Mucosa of rectum (tissue), 2 donors: ENCODE results near the gene RFX7.
A peak's percentile ranks its signal among the peaks of the same experiment; 100 is the strongest.

ENCODE experiments used
- H3K27ac ChIP-seq, 2 donors: one replicate each; pipeline ENCODE4 v1.7.0; 2013; ENCODE audit warnings: inconsistent platforms in 2 of 2, low read depth in 2 of 2, low read length in 2 of 2
- H3K27me3 ChIP-seq, 2 donors: one replicate each; pipeline ENCODE4 v1.7.0; 2013; ENCODE audit warnings: low read length in 2 of 2; ENCODE audit not compliant: control insufficient read depth in 2 of 2, insufficient read depth in 2 of 2
- H3K36me3 ChIP-seq, 2 donors: one replicate each; pipeline ENCODE4 v1.7.0; 2013; ENCODE audit warnings: low read length in 2 of 2; ENCODE audit not compliant: control insufficient read depth in 2 of 2, insufficient read depth in 2 of 2
- H3K4me1 ChIP-seq, 2 donors: one replicate each; pipeline ENCODE4 v1.7.0; 2013; ENCODE audit warnings: low read length in 2 of 2, mild to moderate bottlenecking in 1 of 2; ENCODE audit not compliant: control insufficient read depth in 2 of 2, insufficient read depth in 2 of 2
- H3K4me3 ChIP-seq, 2 donors: one replicate each; pipeline ENCODE4 v1.7.0; 2013; ENCODE audit warnings: low read length in 2 of 2
- H3K9ac ChIP-seq, 2 donors: one replicate each; pipeline ENCODE4 v1.7.0; 2013; ENCODE audit warnings: low read length in 2 of 2, low read depth in 1 of 2, mild to moderate bottlenecking in 1 of 2
- H3K9me3 ChIP-seq, 2 donors: one replicate each; pipeline ENCODE4 v1.7.0; 2013; ENCODE audit warnings: low read length in 2 of 2; ENCODE audit not compliant: control insufficient read depth in 2 of 2
- donor health status: healthy.
- donor health status: Normal muscosa, but diverticular disease.

The RFX7 gene

DNA sequence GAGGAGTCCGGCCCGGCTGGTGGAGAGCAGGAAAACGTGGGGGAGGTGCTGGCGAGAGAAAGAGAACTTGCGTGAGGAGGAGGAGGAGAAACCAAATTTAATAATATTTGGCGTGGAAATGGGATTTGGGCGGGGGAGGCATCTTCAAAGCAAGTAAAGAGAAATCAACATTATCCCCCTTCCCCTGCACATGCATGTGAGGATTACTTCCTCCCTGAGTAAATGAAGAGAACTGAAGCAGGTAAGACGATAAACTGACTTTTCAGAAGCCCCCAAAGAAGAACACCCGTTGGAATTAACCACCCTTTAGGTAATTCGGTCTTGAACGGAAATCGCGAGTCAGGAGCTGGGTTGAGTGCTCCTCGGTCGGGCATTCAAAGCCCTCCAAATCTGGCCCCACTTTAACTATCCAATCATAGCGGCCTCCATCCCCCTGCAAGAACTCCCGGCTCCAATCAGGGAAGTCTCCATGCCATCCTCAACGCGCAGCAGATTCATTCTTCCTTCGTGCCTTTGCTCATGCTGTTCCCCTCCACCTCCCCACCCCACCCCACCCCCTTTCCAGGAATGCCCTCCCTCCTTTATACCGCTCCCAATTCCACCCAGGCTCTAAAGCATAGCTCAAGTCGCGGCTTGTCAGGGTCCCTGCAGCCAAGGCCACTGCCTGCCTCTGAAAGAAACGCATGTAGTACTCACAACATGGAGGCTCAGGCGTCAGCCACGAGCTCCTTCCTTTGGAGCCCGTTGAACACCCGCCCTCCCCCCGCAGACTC, 545 bp upstream of the RFX7 start:
- H3K9ac ChIP-seq = peak overlapping the region; percentile 78 to 81
- no peaks in the 10 kb centered on the region for H3K27me3 ChIP-seq
- H3K36me3 ChIP-seq = no peaks in the 10 kb centered on the region
- H3K27ac ChIP-seq = peak overlapping the region; percentile 67 to 75
- no peaks in the 10 kb centered on the region for H3K9me3 ChIP-seq
- peak overlapping the region; percentile 59 to 75 for H3K4me3 ChIP-seq
- peaks cover 13 to 27% of the 10 kb centered on the region in 2 donors for H3K4me1 ChIP-seq

DNA sequence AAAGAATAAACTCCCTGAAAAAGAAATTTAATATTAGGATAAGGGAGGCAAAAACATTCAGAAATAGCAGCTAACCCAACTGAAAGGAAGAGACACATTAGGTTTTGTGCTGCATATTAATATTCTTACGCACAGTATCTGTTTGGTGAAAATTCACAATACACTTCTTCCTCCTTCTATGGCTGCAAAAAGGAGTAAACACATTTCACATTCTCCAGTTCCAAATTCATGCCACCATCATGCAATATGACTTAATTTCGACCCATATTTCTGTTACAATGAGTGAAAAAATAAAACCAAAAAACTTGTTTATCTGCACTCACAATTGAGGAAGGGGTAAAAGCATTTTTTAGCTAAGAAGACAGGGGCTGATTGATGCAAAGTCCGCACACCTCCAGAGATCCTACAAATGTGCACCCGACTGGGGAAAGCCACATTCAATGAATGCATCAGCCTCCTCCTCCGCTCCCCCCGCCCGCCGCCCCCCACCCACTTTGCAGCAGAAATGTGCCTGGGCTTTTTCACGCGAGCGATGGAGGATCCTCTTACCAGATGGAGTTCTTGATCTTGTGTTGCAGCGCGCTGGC, 1.0 kb downstream of the RFX7 start:
- H3K27me3 ChIP-seq = no peaks in the 10 kb centered on the region
- peaks cover 10 to 27% of the 10 kb centered on the region in 2 donors for H3K4me1 ChIP-seq
- H3K9me3 ChIP-seq = no peaks in the 10 kb centered on the region
- H3K9ac ChIP-seq = peak overlapping the region; percentile 53 to 54
- H3K27ac ChIP-seq = peak overlapping the region in 1 of 2 donors; percentile 50
- H3K4me3 ChIP-seq = peak overlapping the region; percentile 59 to 75
- H3K36me3 ChIP-seq = no peaks in the 10 kb centered on the region

DNA sequence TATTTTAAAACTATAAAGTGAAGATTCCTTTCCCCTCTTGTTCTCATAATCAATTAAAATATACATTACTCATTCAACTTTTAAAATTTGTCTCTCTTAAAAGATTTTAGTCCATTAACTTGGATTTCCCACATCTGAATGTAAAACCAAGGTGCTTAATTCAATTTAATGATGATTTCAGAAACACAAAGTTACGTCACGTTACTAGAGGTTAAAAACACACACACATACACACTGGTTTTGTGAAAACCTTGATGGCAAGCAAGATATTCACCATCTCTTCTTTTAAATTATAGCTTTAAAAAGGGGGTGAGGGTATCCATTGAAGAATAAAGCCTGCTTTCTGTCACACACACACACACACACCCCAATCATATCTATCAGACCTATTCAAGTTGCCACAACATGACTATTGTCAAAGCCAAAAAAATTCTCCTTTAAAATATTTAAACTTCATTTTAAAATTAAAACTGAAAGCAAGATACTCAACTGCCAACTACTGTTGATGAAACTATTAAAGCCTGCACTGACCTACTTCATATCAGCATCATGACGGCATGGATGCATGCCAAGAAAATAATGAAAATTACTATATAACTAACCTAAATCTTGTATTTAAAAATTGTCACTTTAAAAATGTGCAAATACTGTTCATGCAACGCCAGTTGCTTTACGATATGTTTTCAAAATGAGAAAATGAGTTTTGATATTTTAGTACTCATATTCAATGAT, 2.1 kb downstream of the RFX7 start:
- no peak overlapping the region for H3K27ac ChIP-seq

DNA sequence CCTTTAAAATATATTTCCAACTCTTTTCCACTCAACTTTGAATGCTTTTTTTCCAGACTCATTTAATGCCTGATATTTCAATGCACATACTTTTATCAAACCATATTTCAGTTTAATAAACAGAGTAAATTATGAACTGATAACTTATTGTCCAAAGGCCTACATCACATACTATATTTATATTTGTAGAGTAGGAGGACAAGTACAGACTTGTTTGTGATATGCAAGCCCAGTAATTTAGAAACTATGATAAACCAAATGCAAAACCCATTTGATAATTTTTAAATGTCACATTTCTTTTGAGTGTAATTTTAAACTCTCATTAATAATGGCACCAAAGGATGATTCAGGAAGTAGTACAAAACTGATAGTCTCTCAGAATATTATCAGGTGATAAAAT, 3.3 kb downstream of the RFX7 start:
- H3K36me3 ChIP-seq = no peaks in the 10 kb centered on the region
- peaks cover 8 to 22% of the 10 kb centered on the region in 2 donors for H3K4me1 ChIP-seq
- H3K4me3 ChIP-seq = no peak overlapping the region
- H3K9me3 ChIP-seq = no peaks in the 10 kb centered on the region
- H3K9ac ChIP-seq = no peak overlapping the region
- no peak overlapping the region for H3K27ac ChIP-seq
- H3K27me3 ChIP-seq = no peaks in the 10 kb centered on the region

More for the DNA sequence above, 2.1 kb downstream of the RFX7 start:
- no peaks in the 10 kb centered on the region for H3K27me3 ChIP-seq
- no peaks in the 10 kb centered on the region for H3K9me3 ChIP-seq
- H3K36me3 ChIP-seq = no peaks in the 10 kb centered on the region
- H3K9ac ChIP-seq = no peak overlapping the region
- peaks cover 10 to 27% of the 10 kb centered on the region in 2 donors for H3K4me1 ChIP-seq
- peak overlapping the region in 1 of 2 donors; percentile 38 for H3K4me3 ChIP-seq

DNA sequence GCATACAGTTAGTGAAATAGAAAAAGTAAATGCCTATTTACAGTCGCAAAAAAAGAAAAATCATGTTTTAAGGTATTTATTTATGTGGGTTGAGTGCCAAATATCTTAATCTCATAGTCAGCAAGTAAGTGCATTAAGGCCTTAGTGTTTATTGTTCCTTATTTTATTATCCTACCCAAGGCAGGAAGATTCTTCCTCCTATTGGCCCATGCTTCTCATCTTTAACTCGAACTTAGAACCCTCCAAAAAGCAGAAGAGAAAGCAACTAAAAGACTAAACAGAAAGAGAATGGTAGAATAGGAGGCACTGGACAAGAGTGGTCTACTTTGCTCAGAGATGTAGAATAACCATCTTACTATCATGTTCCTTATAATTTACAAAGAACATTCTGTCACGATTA, 7.5 kb downstream of the RFX7 start:
- Histone ChIP-seq H3K27me3 (no peaks in the 10 kb centered on the region), H3K4me1 (no peaks in the 10 kb centered on the region), H3K4me3 (no peak overlapping the region), H3K9me3 (peaks cover 0 to 4% of the 10 kb centered on the region in 2 donors), H3K36me3 (peaks cover 0 to 6% of the 10 kb centered on the region in 2 donors), H3K9ac (no peak overlapping the region), H3K27ac (no peak overlapping the region)

DNA sequence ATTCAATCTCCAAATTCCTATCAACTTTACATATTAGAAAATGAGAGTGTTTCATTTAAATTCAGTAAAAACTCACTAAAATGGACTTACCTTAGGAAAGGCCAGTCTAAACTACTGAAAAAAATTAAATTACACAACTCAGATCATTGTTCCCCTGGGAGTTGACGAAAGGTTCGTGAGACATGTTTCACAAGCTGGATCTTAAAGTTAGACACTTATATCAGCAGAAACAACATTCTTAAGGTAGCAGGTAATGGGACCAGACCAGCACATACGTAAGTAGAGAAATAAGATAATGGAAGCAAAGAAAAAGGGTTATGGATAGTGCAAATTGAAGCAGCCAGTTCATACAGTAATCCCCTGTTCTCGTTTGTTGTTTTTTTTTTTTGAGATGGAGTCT, 8.9 kb downstream of the RFX7 start:
- Histone ChIP-seq H3K27me3 (no peaks in the 10 kb centered on the region), H3K4me3 (no peak overlapping the region), H3K36me3 (peaks cover 6 to 9% of the 10 kb centered on the region in 2 donors), H3K27ac (no peak overlapping the region), H3K9me3 (peaks cover 4 to 6% of the 10 kb centered on the region in 2 donors), H3K4me1 (no peaks in the 10 kb centered on the region), H3K9ac (no peak overlapping the region)

DNA sequence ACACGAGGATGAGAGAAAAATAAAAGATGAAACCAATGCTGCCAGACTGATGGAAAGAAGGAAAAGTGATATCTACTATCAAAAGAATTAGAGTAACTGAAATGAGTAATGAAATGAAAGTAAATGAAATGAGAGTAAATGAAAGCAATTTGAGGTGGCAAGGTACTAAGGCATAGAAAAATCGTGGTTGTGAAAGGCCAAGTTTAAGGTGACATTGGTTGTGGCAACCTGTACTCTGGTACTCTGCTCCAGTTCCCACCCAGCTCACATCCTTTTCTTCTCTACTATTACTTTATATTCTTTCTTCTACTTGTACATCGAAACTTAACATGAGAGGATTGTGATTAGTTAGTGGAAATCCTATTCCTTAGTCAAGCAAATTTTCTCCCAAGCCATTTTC, 10.1 kb downstream of the RFX7 start:
- H3K4me3 ChIP-seq = no peak overlapping the region
- H3K4me1 ChIP-seq = no peaks in the 10 kb centered on the region
- H3K27me3 ChIP-seq = no peaks in the 10 kb centered on the region
- peaks cover 4 to 6% of the 10 kb centered on the region in 2 donors for H3K9me3 ChIP-seq
- H3K36me3 ChIP-seq = peaks cover 6 to 9% of the 10 kb centered on the region in 2 donors
- no peak overlapping the region for H3K27ac ChIP-seq
- no peak overlapping the region for H3K9ac ChIP-seq

DNA sequence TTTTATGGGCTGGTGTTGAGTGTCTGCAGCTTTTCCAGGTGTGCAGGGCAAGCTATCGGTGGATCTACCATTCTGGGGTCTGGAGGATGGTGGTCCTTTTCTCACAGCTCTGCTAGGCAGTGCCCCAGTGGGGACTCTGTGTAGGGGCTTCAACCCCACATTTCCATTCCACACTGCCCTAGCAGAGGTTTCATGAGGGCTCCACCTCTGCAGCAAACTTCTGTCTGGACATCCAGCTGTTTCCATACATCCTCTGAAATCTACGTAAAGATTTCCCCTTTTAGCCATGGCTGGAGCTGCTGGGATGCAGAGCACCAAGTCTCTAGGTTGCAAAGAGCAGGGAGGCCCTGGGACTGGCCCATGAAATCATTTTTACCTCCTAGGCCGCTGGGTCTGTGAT, 11.6 kb downstream of the RFX7 start:
- Histone ChIP-seq H3K27ac (no peak overlapping the region), H3K4me3 (no peak overlapping the region), H3K9me3 (peaks cover 4 to 10% of the 10 kb centered on the region in 2 donors), H3K36me3 (peaks cover 6 to 9% of the 10 kb centered on the region in 2 donors), H3K4me1 (no peaks in the 10 kb centered on the region), H3K27me3 (no peaks in the 10 kb centered on the region), H3K9ac (no peak overlapping the region)

DNA sequence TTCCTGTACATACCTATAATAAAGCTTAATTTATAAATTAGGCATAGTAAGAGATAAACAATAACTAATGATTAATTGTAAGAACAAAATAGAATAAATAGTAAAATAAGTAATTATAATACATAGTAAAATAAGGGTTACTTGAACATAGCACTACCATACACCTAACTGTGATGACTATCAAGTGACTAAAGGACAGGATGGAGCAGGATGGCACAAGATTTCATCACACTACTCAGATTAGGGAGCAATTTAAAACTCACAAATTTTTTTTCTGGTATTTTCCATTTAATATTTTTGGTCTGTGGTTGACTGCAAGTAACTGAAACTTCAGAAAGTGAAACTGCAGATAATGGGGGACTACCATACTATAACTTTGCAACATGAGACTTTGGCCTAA, 14.8 kb downstream of the RFX7 start:
- H3K36me3 ChIP-seq = peaks cover 6 to 9% of the 10 kb centered on the region in 2 donors
- no peak overlapping the region for H3K4me3 ChIP-seq
- H3K9me3 ChIP-seq = peaks cover 4 to 10% of the 10 kb centered on the region in 2 donors
- no peak overlapping the region for H3K9ac ChIP-seq
- no peaks in the 10 kb centered on the region for H3K27me3 ChIP-seq
- H3K27ac ChIP-seq = no peak overlapping the region
- H3K4me1 ChIP-seq = no peaks in the 10 kb centered on the region

DNA sequence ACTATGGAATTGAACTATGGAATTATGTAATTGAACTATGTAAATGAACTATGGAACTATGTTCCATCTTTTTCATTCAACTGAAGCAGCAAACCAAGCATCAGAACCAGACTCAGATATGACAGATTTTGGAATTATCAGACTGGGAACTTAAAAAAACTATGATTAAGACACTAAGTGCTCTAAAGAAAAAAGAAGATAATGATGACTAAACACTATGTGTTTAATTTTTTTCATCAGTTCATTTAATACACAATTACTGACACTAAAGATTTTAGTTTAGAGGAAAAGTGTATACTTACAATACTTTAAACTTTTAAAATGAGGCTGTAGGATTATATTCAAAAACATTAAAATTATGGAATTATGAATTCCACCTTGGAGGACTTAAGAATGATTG, 15.3 kb downstream of the RFX7 start:
- no peak overlapping the region for H3K9ac ChIP-seq
- H3K27ac ChIP-seq = no peak overlapping the region
- no peaks in the 10 kb centered on the region for H3K27me3 ChIP-seq
- peaks cover 6 to 9% of the 10 kb centered on the region in 2 donors for H3K36me3 ChIP-seq
- no peak overlapping the region for H3K4me3 ChIP-seq
- peaks cover 4 to 10% of the 10 kb centered on the region in 2 donors for H3K9me3 ChIP-seq
- no peaks in the 10 kb centered on the region for H3K4me1 ChIP-seq
